ENCODE data around the gene TMIE.

Gene TMIE

DNA sequence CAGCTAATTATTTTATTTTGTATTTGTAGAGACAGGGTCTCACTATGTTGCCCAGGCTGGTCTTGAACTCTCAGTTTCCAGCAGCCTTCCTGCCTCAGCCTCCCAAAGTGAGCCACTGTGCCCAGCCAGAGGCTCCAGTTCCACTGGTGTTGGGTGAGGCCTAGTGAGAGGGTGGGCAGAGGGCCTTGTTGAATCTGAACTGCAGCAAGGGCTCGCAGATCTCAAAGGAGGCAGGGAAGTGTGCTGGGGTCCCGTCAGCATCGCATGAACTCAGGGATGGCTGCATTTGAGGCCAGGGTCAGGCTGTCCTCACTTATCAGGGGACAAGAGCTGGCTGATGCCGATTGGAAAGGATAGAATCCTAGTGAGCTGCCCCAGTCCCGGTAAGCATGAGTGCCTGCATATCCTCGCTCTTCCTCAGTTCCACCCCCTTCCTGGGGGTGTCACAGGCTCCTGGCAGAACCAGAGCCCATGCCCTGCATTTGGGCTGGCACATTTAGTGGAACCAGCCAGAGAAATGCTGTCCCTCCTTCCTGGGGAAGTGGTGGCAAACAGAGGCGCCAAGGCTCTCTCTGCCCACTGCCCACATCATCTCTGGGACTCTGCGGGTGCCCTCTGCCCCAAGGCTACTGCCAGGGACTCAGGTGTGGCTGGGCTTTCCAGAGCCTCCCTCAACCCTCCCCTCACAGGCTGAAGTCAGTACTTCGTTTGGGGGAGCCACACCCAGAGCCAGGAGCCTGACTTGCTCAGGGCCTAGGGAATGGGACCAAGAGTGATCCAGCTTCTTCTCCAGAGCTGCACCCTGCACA, 31.8 kb upstream of the TMIE start:
- DNase-seq: no peak

DNA sequence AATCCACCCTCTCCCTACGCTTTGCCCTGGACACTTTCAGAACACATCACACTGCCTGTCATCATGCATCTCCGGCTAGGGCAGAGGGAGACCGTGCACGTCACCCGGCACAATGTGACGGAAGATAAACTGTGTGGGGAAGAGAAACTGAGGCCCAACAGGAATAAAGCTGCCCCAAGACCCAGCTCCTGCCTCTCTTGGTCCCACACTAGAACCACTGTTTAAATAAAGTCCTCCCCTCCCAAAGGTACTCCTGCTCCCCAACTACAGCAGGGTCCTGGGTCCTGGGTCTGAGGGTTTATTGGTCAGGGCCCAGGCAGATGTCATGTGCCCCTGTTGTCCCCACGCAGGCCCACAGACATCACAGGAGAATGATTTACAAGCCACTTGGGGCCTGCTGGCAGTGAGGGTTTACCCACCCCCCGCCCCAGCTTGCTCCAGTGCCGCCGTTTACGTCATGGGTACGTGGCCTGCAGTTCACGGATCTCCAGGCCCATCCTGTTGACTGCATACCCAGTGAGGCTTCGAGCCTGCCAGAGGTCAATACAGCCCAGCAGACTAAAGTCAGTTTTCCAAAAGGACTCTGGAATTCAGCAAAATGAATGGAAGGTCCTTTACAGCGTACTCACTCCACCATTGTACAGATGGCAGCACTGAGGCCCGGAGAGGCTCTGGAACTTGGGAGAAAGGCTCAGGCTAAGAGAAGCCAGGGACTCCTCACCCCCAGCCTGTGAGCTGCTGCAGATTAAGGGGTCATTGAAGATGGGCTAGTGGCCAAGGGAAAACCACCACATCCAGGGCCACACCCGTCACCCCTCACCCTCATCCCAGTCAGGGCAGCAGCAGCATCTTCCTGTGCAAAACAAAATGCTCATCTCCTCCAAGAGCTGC, 30.9 kb upstream of the TMIE start:
- no peak for DNase-seq

DNA sequence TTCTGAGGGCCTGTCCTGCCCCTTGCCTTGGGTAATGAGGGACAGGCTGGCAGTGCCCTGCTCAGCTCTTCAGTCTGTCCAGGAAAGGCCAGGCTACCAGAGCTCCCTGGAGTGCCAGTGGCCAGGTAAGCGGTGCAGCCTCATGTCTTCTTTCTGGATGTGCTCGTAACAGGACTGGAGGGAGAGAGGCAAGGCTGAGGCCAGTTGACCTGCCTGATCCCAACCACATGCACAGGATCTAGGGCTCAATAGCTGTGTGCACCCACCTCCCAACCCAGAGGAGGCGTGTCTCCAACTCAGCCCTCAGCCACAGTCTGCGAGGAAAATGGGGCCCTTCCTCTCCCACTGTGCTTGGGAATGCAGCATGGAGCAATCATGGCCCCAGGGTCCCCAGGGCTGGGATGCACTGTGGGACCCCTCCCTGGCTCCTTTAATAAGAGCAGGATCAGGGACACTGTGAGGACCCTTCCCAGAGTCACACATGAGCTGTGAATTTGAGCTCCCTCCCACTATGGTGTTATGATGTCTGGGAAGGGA, 30.2 kb upstream of the TMIE start:
- DNase-seq: no peak

GRCh38 chr3:46671541-46672348, 29.4 kb upstream of the TMIE start:
- DNase-seq: no peak

GRCh38 chr3:46672349-46672695, 28.9 kb upstream of the TMIE start:
- no peak for DNase-seq

DNA sequence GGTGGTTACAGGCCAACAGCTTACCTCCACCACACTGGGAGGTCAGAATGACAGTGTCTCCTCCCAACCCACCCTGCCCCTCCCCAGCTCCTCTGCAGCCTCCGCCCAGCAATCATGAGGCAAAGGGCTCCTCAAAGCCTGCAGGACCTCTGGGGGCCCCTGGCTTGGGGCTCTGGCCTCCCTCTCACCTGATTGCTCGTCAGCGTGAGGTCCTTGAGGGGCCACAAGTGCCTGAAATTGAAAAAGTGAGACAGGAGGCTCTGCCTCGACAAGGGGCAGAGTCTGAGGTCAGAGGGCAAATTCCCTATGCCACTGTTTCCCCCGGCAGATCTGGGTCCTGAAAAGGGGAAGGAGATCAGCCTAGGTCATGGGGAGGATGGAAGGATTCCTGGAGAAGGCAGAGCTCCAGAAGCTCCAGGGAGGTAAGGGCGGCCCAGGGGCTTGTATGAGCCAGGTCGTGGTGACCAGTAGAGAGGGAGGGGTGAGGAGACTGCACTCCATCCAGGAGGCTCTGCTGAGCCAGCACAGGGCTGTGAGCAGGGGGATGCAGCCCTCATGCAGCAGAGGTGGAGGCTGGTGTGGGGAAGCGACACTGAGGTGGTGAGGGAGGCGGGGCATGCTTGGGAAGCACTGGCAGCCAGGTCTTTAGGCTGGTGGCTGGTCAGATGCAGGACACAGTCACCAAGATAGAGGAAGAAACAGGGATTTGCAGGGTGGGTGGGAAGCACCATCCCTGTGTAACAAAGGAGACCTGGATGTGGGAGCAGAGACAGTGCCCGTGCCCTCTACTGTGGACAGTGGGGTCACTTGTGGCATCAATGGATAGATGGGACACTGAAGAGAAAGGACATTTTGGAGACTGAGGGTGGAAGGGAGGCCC, 27.8 kb upstream of the TMIE start:
- no peak for DNase-seq

- no peak for DNase-seq
Measured at GRCh38 chr3:46674031-46674845, 27.0 kb upstream of the TMIE start.

DNA sequence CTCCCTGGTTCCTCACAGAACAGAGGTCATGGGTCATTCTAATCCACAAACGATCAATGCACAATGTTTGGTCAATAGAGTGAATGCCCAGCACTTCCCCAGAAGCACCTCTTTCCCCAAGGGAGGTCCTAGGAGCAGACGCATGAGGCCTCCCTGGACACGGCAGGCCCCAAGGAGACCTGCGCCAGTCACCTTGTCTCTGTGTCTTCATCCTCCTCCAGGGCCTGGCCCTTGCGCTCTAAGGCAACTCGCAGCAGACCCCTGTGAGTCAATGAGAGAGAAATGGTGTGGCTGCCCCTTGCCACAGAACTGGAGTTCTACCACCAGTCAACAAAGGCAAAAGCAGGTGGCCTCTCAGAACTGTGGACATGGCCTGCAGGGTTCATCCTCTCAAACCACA, 25.8 kb upstream of the TMIE start:
- DNase-seq: no peak

DNA sequence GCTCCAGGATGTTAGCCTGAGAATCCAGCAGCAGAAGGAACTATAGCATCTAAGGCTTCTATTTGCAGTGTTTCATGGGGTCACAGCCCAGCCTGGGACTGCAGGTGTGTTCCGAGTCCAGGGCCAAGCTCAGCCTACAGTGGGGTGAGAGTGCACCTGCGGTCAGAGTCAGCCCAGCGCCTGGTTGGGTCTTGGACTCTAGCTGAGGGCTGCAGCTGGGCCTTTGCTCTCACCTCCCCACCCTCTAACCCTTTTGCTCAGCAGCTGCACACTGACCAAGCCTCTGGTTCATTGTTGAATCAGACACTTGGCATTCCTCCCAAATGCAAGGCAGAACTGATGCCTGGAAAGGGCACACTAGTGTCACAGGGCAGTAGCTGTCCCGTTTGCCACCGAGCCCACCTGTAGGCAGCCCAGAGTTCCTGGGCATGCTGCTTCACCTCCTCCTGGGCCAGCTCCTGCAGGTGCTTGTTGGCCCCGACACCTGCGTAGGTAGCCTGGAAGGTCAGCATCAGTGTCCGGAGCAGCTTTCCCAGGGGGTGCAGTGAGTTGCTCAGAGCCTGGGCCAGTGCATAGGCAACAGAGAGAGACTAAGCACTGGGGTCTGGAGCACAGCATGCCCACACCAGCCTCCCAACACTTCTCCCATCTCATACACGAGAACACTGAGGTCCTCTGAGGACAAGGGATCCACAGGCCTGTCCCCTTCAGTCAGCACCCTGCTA, 25.2 kb upstream of the TMIE start:
- no peak for DNase-seq

DNA sequence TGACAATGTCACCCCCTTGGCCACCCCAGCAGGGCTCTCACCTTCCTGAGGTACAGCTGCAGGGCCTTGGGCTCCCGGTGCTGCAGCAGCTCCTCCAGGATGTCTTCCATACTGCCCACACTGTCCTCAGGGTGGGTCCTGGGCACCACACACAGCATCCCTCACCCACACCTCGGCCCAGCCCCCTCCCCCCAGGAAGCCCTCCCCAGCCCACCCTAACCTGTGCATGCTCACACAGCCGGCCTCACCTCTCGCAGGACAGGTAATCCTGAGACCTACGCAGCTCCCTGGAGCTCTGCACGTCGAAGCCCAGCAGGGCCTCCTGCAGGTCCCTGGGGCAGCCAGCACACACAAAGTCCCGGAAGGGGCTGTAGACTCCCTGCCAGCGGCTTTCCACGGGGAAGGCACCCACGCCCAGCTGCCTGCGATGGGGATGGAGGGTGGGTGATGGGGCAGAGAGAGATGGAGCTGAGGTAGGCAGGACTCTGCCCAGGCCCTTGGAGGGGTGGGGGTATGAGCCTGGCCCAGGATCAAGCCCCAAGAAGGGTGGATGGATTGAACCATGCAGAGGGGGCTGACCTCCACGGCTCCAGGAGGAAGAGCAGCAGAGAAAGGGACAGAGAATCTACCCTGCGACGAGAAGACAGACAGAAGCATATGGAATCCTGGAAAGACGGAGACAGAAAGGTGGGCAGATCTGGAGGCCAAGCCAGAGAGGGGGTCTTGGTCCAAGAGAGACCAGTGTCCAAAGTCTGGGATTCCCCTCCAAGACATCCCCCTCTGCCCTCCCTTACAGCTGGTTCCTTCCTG, 24.4 kb upstream of the TMIE start:
- DNase-seq: no peak

DNA sequence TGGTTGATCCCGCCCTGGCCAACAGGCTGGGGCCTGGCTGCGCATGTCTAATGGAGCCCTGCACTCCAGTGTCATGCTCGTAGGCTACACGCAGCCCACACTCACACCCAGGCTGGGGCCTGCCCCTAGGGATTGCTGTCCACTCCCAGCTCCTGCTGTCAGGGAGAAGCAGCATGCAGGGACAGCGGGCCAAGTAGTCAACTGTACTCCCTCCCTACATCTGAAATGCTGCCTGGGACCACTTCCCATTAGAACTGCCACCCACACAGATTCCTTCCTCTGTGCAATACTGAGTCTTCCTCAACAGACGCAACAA, 23.8 kb upstream of the TMIE start:
- DNase-seq: no peak

GRCh38 chr3:46678280-46678679, 22.9 kb upstream of the TMIE start:
- no peak for DNase-seq

GRCh38 chr3:46679681-46680080, 21.5 kb upstream of the TMIE start:
- DNase-seq: no peak

- no peak for DNase-seq
Measured at GRCh38 chr3:46680298-46680826, 20.8 kb upstream of the TMIE start.

DNA sequence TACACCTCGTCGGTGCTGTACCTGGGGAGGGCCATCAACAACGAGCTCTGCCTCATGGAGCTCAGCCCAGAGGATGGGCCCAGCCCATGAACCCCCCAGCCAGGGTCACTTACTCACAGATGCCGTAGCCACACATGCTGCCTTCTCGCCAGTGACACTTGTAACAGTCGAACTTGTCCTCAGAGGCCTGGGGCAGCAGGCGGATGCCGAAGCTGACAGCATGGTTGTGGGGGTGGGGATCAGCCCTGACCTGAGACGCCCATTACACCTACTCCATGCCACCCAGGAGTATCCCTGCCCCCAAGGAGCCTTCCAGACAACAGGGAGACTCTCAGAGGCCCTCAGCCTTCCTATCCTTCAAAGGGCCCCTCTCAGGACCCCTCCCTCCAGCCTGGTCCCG, 19.8 kb upstream of the TMIE start:
- no peak for DNase-seq

GRCh38 chr3:46681856-46682540, 19.2 kb upstream of the TMIE start:
- DNase-seq: no peak

- no peak for DNase-seq
Measured at GRCh38 chr3:46682974-46683373, 18.2 kb upstream of the TMIE start.

DNA sequence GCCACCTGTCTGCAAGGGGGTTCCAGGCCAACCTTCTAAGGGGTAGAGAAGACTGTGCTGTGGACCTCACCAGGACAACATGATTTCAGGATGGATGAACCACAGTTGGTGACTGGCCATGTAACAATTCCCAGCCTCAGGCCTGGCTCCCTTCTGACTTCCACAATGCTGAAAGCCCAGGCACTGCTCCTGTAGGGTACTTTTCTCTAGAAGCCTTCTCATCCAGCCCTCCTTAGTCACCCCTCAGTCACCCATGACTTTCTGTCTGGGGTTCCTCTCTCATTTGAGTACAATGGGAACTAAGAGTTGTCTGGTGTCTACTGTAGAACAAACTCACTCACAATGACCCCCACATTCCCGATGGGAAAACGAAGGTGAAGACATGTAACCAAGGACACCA, 16.3 kb upstream of the TMIE start:
- DNase-seq: no peak

- no peak for DNase-seq
Measured at GRCh38 chr3:46685446-46685845, 15.7 kb upstream of the TMIE start.

Data from CD4-positive, alpha-beta T cell treated with Interleukin-10 for 1 hour (primary cell).